ENCODE data around the gene PRRT3. TPM values are rescaled to one million over a fixed set of nuclear protein-coding genes. Genes with fewer than 3 reads are reported as not detected.
A peak's percentile ranks its signal among the peaks of the same experiment; 100 is the strongest.

PRRT3 gene
- total and polyA plus RNA-seq, 9 of the 15 experiments (the other 6 are each of a cell fraction or from before 2014, with no cell fraction given): 0.06 to 1.9 (median 1.2) TPM

DNA sequence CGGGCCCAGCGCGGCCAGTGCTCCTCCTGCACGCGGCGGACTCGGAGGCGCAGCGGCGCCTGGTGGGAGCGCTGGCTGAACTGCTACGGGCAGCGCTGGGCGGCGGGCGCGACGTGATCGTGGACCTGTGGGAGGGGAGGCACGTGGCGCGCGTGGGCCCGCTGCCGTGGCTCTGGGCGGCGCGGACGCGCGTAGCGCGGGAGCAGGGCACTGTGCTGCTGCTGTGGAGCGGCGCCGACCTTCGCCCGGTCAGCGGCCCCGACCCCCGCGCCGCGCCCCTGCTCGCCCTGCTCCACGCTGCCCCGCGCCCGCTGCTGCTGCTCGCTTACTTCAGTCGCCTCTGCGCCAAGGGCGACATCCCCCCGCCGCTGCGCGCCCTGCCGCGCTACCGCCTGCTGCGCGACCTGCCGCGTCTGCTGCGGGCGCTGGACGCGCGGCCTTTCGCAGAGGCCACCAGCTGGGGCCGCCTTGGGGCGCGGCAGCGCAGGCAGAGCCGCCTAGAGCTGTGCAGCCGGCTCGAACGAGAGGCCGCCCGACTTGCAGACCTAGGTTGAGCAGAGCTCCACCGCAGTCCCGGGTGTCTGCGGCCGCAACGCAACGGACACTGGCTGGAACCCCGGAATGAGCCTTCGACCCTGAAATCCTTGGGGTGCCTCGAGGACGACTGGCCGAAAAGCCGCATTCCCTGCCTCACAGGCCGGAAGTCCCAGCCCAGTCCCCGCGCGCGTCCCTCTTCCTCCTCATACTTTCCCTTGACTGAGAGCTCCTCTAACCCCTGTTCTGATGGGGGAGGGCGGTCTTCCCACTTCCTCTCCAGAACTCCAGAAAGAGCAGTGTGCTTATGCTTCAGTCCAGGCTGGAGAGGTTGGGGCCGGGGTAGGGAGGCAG lies 36.7 kb downstream of the PRRT3 start (continued):
- TF ChIP-seq, protein P1, sequence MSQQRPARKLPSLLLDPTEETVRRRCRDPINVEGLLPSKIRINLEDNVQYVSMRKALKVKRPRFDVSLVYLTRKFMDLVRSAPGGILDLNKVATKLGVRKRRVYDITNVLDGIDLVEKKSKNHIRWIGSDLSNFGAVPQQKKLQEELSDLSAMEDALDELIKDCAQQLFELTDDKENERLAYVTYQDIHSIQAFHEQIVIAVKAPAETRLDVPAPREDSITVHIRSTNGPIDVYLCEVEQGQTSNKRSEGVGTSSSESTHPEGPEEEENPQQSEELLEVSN (IDR thresholded peaks at IDR 0.05; ENCODE audit: borderline replicate concordance in 1 of 2, extremely low read depth in 1 of 2, insufficient read depth in 1 of 2, insufficient read length in 1 of 2, low read depth in 1 of 2, low read length in 1 of 2, poor library complexity in 1 of 2, severe bottlenecking in 1 of 2): peak in 1 of 2 experiments; percentile 2
- TF ChIP-seq POLR2G (IDR thresholded peaks at IDR 0.05; ENCODE audit: low read depth, low read length): peak; percentile 67
- TF ChIP-seq CREB1 (IDR thresholded peaks at IDR 0.05): no peak
- TF ChIP-seq CREB1 (CRISPR knock-in tag; IDR thresholded peaks at IDR 0.05): 0 out of 2 replicates have a peak, but pooled peaks have one; percentile 17
- TF ChIP-seq, protein P2, sequence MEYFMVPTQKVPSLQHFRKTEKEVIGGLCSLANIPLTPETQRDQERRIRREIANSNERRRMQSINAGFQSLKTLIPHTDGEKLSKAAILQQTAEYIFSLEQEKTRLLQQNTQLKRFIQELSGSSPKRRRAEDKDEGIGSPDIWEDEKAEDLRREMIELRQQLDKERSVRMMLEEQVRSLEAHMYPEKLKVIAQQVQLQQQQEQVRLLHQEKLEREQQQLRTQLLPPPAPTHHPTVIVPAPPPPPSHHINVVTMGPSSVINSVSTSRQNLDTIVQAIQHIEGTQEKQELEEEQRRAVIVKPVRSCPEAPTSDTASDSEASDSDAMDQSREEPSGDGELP (CRISPR knock-in tag; IDR thresholded peaks at IDR 0.05; ENCODE audit: borderline replicate concordance): peak; percentile 27; the same call in 1 of the 2 replicates

Data from K562 (cell line).